Lung (tissue), 12 donors: ENCODE data around the gene SCGB1D1. TPM values are rescaled to one million over a fixed set of nuclear protein-coding genes. Genes with fewer than 3 reads are reported as not detected.
A peak's percentile ranks its signal among the peaks of the same experiment; 100 is the strongest.

Experiments
- ATAC-seq: fragments of 200-7000 bp; cut with Tn5 transposase; one replicate; pipeline ENCODE4 v1.9.1; 2020; ENCODE audit warnings: moderate number of reproducible peaks; ENCODE audit not compliant: insufficient read depth, low FRiP score
- DNase-seq, 3 donors: peaks; one replicate each; pipeline ENCODE4 v3.0.0-alpha.2; 2013 to 2017
- H3K27ac ChIP-seq, 2 donors: one replicate each; pipeline ENCODE4 v1.5.1; 2013; ENCODE audit warnings: mild to moderate bottlenecking in 2 of 2, moderate library complexity in 2 of 2, control low read depth in 1 of 2, inconsistent platforms in 1 of 2, low read depth in 1 of 2, low read length in 1 of 2
- H3K27me3 ChIP-seq, 3 donors: one replicate each; pipeline ENCODE4 v1.5.1; 2013; ENCODE audit warnings: low read length in 2 of 3; ENCODE audit not compliant: control insufficient read depth in 3 of 3, insufficient read depth in 3 of 3
- H3K36me3 ChIP-seq, 4 donors: one replicate each; pipeline ENCODE4 v1.5.1; 2013; ENCODE audit warnings: low read length in 4 of 4, mild to moderate bottlenecking in 1 of 4, moderate library complexity in 1 of 4; ENCODE audit not compliant: control insufficient read depth in 4 of 4, insufficient read depth in 4 of 4
- H3K4me1 ChIP-seq, 5 donors: one replicate each; pipeline ENCODE4 v1.5.1; 2013; ENCODE audit warnings: low read length in 5 of 5, mild to moderate bottlenecking in 2 of 5, moderate library complexity in 1 of 5; ENCODE audit not compliant: control insufficient read depth in 5 of 5, insufficient read depth in 5 of 5
- H3K4me3 ChIP-seq: one replicate; pipeline ENCODE4 v1.5.1; 2013; ENCODE audit warnings: mild to moderate bottlenecking, control low read depth, moderate library complexity
- H3K9ac ChIP-seq, 2 donors: one replicate each; pipeline ENCODE4 v1.5.1; 2013; ENCODE audit warnings: low read length in 2 of 2, control low read depth in 1 of 2; ENCODE audit not compliant: insufficient read depth in 1 of 2
- H3K9me3 ChIP-seq, 4 donors: one replicate each; pipeline ENCODE4 v1.5.1; 2013; ENCODE audit warnings: low read length in 3 of 4, mild to moderate bottlenecking in 1 of 4, moderate library complexity in 1 of 4; ENCODE audit not compliant: control insufficient read depth in 4 of 4, insufficient read depth in 3 of 4
- CTCF ChIP-seq: IDR thresholded peaks from 2 replicates; pipeline ENCODE4 v1.5.1; 2012; ENCODE audit warnings: mild to moderate bottlenecking; ENCODE audit errors: control extremely low read depth, extremely low read depth
- WGBS, 2 donors: extraction: QIAGEN DNeasy Blood & Tissue Kit; methylation state at CpG; one replicate each; pipeline ENCODE4 v1.1.7; 2013; 5-methylcytosine and 5-hydroxymethylcytosine counted together
- polyA plus RNA-seq, 2 donors: library from polyadenylated mRNA; stranded (reverse); fragments of 200-250 nt; gene quantifications; one replicate each; pipeline ENCODE4 v1.2.1, GENCODE V29; 2013
- total RNA-seq, 2 donors: library from RNA; depleted of rRNA in 1 of 2; stranded (reverse); fragments of >200 nt in 1 of 2; gene quantifications; one replicate each; pipeline ENCODE4 v1.2.1, GENCODE V29; 2014 to 2021
- donor health status: control.
- donor health status: control.
- donor health status: Bipolar disorder and iron deficiency.
- donor health status: healthy.
- donor health status: DM: yes; HTN: yes; CAD: no.

SCGB1D1 gene
- total and polyA plus RNA-seq, 4 donors, result not detected

GRCh38 chr11:62151737-62152102 lies 38.3 kb upstream of the SCGB1D1 start:
- WGBS, 2 donors, result 97% methylated on average over 9 of the region's 9 CpGs
- Histone ChIP-seq H3K27ac (no peak overlapping the region), H3K9me3 (peaks cover 0 to 4% (median 0%) of the 10 kb centered on the region in 4 donors), H3K36me3 (peaks cover 0 to 46% (median 32%) of the 10 kb centered on the region in 4 donors), H3K27me3 (no peaks in the 10 kb centered on the region), H3K4me3 (no peak overlapping the region), H3K9ac (no peak overlapping the region), H3K4me1 (no peaks in the 10 kb centered on the region)
- DNase-seq, result no peak
- ATAC-seq, result no peak
- no peak for TF ChIP-seq CTCF

GRCh38 chr11:62152245-62153086 lies 37.5 kb upstream of the SCGB1D1 start:
- WGBS, 2 donors, result 90 to 95% methylated on average over 14 of the region's 14 CpGs
- peaks cover 0 to 41% (median 27%) of the 10 kb centered on the region in 4 donors for H3K36me3 ChIP-seq

GRCh38 chr11:62153087-62153395 lies 37.0 kb upstream of the SCGB1D1 start:
- H3K27me3 ChIP-seq, result no peaks in the 10 kb centered on the region
- ATAC-seq (no peak), DNase-seq (peak in 1 of 3 donors; percentile 4)
- peaks cover 0 to 4% (median 0%) of the 10 kb centered on the region in 4 donors for H3K9me3 ChIP-seq
- H3K27ac ChIP-seq, result no peak overlapping the region
- TF ChIP-seq CTCF, result no peak
- 72 to 76% methylated on average over 2 of the region's 2 CpGs for WGBS, 2 donors
- no peak overlapping the region for H3K9ac ChIP-seq
- H3K4me3 ChIP-seq, result no peak overlapping the region
- peaks cover 0 to 38% (median 25%) of the 10 kb centered on the region in 4 donors for H3K36me3 ChIP-seq
- H3K4me1 ChIP-seq, result peaks cover 0 to 2% (median 0%) of the 10 kb centered on the region in 5 donors

More at GRCh38 chr11:62152245-62153086, 37.5 kb upstream of the SCGB1D1 start:
- Histone ChIP-seq H3K9me3 (peaks cover 0 to 4% (median 0%) of the 10 kb centered on the region in 4 donors), H3K4me3 (no peak overlapping the region), H3K9ac (no peak overlapping the region), H3K27ac (no peak overlapping the region), H3K27me3 (no peaks in the 10 kb centered on the region), H3K4me1 (peaks cover 0 to 2% (median 0%) of the 10 kb centered on the region in 5 donors)
- DNase-seq (no peak), ATAC-seq (no peak)
- no peak for TF ChIP-seq CTCF
